HL-60 (cell line): Measurements from ENCODE around the gene NDE1.

ENCODE experiments used
- GABPA ChIP-seq: IDR thresholded peaks from 2 replicates; pipeline ENCODE4 v1.6.1; 2012; ENCODE audit warnings: low read depth
- POLR2AphosphoS5 ChIP-seq: IDR thresholded peaks from 2 replicates; pipeline ENCODE4 v1.6.1; 2012; ENCODE audit warnings: low read depth
- TF ChIP-seq, protein P1 (sequence below): IDR thresholded peaks from one replicate; pipeline ENCODE4 v1.5.1; 2011; ENCODE audit warnings: low read length, control low read depth, inconsistent platforms; ENCODE audit not compliant: insufficient read depth

DNA sequence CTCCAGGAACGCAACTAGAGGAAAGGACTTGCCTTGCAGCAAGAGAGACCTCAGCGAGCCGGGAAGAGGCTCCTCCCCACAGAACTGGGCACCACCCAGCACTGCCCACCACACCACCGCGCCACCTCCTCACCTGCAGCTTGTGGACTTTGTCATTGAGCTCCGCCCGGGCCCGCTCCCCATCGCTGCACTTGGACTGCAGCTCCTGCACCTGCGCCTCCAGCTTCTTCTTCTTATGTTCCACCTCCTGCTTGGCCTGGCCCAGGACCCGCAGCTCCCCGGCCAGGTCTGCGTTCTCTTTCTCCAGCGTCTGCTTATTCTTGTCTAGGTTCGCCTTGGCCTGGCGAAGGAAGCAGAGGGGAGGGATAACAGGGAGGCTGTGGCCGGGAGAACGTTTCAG, 76.7 kb downstream of the NDE1 start:
- TF ChIP-seq, protein P1, sequence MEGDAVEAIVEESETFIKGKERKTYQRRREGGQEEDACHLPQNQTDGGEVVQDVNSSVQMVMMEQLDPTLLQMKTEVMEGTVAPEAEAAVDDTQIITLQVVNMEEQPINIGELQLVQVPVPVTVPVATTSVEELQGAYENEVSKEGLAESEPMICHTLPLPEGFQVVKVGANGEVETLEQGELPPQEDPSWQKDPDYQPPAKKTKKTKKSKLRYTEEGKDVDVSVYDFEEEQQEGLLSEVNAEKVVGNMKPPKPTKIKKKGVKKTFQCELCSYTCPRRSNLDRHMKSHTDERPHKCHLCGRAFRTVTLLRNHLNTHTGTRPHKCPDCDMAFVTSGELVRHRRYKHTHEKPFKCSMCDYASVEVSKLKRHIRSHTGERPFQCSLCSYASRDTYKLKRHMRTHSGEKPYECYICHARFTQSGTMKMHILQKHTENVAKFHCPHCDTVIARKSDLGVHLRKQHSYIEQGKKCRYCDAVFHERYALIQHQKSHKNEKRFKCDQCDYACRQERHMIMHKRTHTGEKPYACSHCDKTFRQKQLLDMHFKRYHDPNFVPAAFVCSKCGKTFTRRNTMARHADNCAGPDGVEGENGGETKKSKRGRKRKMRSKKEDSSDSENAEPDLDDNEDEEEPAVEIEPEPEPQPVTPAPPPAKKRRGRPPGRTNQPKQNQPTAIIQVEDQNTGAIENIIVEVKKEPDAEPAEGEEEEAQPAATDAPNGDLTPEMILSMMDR = no peak
- TF ChIP-seq POLR2AphosphoS5 (no peak), GABPA (no peak)
